ENCODE measurements around the gene IMMP2L. TPM values are rescaled to one million over a fixed set of nuclear protein-coding genes. Genes with fewer than 3 reads are reported as not detected.

The IMMP2L gene
- total and polyA plus RNA-seq, 7 donors = 9.3 to 43.0 (median 19.2) TPM

DNA sequence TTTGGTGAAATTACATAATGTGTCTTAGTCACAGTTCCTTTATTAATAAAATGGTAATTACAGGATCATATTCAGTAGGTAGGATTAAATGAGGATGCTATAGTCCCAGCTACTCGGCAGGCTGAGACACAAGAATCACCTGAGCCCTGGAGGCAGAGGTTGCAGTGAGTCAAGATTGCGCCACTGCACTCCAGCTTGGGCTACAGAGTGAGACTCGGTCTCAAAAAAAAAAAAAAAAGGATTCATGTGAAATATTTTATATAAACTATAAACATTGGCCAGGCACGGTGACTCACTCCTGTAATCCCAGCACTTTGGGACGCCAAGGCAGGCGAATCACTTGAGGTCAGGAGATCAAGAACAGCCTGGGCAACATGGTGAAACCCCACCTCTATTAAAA, 197.9 kb downstream of the IMMP2L start:
- Histone ChIP-seq H3K36me3 (ENCODE audit: insufficient read depth in 1 of 2, low read depth in 1 of 2) (no peaks in the 10 kb centered on the region), H3K4me3 (no peak overlapping the region), H3K27me3 (ENCODE audit: insufficient read depth in 3 of 3, low read length in 2 of 3) (no peaks in the 10 kb centered on the region), H3K4me1 (no peaks in the 10 kb centered on the region), H3K27ac (no peak overlapping the region), H3K9me3 (no peaks in the 10 kb centered on the region)
- no peak for ATAC-seq
- intact Hi-C loops (cut with DNase I) = no loop called here
- DNase-seq = no peak
- WGBS, 3 donors = 91 to 96% (median 92%) methylated on average over 6 of the region's 6 CpGs
- TF ChIP-seq, protein P1, sequence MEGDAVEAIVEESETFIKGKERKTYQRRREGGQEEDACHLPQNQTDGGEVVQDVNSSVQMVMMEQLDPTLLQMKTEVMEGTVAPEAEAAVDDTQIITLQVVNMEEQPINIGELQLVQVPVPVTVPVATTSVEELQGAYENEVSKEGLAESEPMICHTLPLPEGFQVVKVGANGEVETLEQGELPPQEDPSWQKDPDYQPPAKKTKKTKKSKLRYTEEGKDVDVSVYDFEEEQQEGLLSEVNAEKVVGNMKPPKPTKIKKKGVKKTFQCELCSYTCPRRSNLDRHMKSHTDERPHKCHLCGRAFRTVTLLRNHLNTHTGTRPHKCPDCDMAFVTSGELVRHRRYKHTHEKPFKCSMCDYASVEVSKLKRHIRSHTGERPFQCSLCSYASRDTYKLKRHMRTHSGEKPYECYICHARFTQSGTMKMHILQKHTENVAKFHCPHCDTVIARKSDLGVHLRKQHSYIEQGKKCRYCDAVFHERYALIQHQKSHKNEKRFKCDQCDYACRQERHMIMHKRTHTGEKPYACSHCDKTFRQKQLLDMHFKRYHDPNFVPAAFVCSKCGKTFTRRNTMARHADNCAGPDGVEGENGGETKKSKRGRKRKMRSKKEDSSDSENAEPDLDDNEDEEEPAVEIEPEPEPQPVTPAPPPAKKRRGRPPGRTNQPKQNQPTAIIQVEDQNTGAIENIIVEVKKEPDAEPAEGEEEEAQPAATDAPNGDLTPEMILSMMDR (IDR thresholded peaks at IDR 0.05) = no peak

GRCh38 chr7:111363099-111363498, 199.2 kb downstream of the IMMP2L start:
- Histone ChIP-seq H3K4me3 (no peak overlapping the region), H3K27me3 (ENCODE audit: insufficient read depth in 3 of 3, low read length in 2 of 3) (no peaks in the 10 kb centered on the region), H3K9me3 (no peaks in the 10 kb centered on the region), H3K4me1 (no peaks in the 10 kb centered on the region), H3K36me3 (ENCODE audit: insufficient read depth in 1 of 2, low read depth in 1 of 2) (no peaks in the 10 kb centered on the region), H3K27ac (no peak overlapping the region)
- no peak for DNase-seq
- 29 to 45% (median 43%) methylated on average over 1 of the region's 1 CpG for WGBS, 3 donors
- TF ChIP-seq, protein P1 (IDR thresholded peaks at IDR 0.05) = no peak
- intact Hi-C loops (cut with DNase I) = no loop called here
- ATAC-seq = no peak

- WGBS, 3 donors = 55 to 70% (median 63%) methylated on average over 2 of the region's 2 CpGs
- intact Hi-C loops (cut with DNase I) = no loop called here
- H3K27ac ChIP-seq = no peak overlapping the region
- TF ChIP-seq, protein P1 (IDR thresholded peaks at IDR 0.05) = no peak
- DNase-seq (no peak), ATAC-seq (no peak)
- H3K27me3 ChIP-seq (ENCODE audit: insufficient read depth in 3 of 3, low read length in 2 of 3) = no peaks in the 10 kb centered on the region
- no peak overlapping the region for H3K4me3 ChIP-seq
- no peaks in the 10 kb centered on the region for H3K9me3 ChIP-seq
- no peaks in the 10 kb centered on the region for H3K36me3 ChIP-seq (ENCODE audit: insufficient read depth in 1 of 2, low read depth in 1 of 2)
- H3K4me1 ChIP-seq = no peaks in the 10 kb centered on the region
These were observed 199.7 kb downstream of the IMMP2L start for GRCh38 chr7:111362506-111363054.

DNA sequence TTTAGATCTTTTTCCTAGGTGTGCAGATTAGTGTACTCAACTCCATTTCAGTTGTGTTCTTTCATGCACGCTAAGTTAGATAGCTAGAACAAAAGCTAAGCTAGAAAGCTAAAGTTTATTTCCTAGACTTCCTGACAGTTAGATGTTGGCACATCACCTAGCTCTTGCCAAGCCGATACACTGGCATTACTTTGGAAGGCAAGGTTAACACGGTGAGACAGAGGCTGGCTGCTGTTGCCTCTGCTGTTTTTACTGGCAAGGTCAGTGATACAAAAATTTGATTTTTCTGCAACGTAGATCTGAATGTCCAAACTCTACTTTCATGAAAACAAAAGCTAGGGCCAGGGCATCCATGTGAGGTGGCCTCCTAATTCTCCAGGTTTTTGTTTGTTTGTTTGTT, 203.4 kb downstream of the IMMP2L start:
- TF ChIP-seq, protein P1 (IDR thresholded peaks at IDR 0.05) = no peak
- Histone ChIP-seq H3K27ac (no peak overlapping the region), H3K27me3 (ENCODE audit: insufficient read depth in 3 of 3, low read length in 2 of 3) (no peaks in the 10 kb centered on the region), H3K4me1 (no peaks in the 10 kb centered on the region), H3K36me3 (ENCODE audit: insufficient read depth in 1 of 2, low read depth in 1 of 2) (no peaks in the 10 kb centered on the region), H3K9me3 (no peaks in the 10 kb centered on the region), H3K4me3 (no peak overlapping the region)
- no peak for DNase-seq
- intact Hi-C loops (cut with DNase I) = no loop called here
- ATAC-seq = no peak
- WGBS, 3 donors = 47 to 58% (median 49%) methylated on average over 4 of the region's 4 CpGs

GRCh38 chr7:111357691-111358090, 204.6 kb downstream of the IMMP2L start:
- TF ChIP-seq, protein P1 (IDR thresholded peaks at IDR 0.05) = no peak

More at GRCh38 chr7:111357691-111358090, 204.6 kb downstream of the IMMP2L start:
- no peaks in the 10 kb centered on the region for H3K36me3 ChIP-seq (ENCODE audit: insufficient read depth in 1 of 2, low read depth in 1 of 2)
- intact Hi-C loops (cut with DNase I) = no loop called here
- no peaks in the 10 kb centered on the region for H3K27me3 ChIP-seq (ENCODE audit: insufficient read depth in 3 of 3, low read length in 2 of 3)
- no peak overlapping the region for H3K27ac ChIP-seq
- no peaks in the 10 kb centered on the region for H3K4me1 ChIP-seq
- no peaks in the 10 kb centered on the region for H3K9me3 ChIP-seq
- ATAC-seq = no peak
- DNase-seq = no peak
- no peak overlapping the region for H3K4me3 ChIP-seq

All from psoas muscle (tissue), 8 donors.